ENCODE data around the gene ANGPTL4.

- TF ChIP-seq CTCF (IDR thresholded peaks at IDR 0.05 in 8 of 11, conservative IDR thresholded peaks at IDR 0.05 in 3 of 11) (no peak), POLR2AphosphoS5 (IDR thresholded peaks at IDR 0.05) (no peak)
Observed at GRCh38 chr19:8352134-8352827, 11.7 kb upstream of the ANGPTL4 start.
